Smooth muscle cell of the brain vasculature (primary cell): ENCODE data around the gene PCDHGA1.
"Not testable (repeated sequence)": the region's sequence is repeated elsewhere in the genome, so short reads cannot be mapped to it uniquely, and the experiment has no call there.

Experiments
- DNase-seq: peaks from one replicate; pipeline ENCODE4 v3.0.0-alpha.2; 2012; ENCODE audit warnings: low read depth, low spot score

The PCDHGA1 gene

DNA sequence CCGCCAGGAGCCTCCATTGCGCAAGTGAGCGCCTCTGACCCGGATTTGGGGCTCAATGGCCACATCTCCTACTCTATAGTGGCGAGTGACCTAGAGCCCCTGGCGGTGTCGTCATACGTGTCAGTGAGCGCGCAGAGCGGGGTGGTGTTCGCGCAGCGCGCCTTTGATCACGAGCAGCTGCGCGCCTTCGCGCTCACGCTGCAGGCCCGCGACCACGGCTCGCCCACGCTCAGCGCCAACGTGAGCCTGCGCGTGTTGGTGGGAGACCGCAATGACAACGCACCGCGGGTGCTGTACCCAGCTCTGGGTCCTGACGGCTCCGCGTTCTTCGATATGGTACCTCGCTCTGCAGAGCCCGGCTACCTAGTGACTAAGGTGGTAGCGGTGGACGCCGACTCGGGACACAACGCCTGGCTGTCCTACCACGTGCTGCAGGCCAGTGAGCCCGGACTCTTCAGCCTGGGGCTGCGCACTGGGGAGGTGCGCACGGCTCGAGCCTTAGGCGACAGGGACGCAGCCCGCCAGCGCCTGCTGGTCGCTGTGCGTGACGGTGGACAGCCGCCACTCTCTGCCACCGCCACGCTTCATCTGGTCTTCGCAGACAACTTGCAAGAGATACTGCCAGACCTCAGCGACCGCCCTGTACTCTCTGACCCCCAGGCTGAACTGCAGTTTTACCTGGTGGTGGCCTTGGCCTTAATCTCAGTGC is 79.4 kb downstream of the PCDHGA1 start:
- no peak for DNase-seq

DNA sequence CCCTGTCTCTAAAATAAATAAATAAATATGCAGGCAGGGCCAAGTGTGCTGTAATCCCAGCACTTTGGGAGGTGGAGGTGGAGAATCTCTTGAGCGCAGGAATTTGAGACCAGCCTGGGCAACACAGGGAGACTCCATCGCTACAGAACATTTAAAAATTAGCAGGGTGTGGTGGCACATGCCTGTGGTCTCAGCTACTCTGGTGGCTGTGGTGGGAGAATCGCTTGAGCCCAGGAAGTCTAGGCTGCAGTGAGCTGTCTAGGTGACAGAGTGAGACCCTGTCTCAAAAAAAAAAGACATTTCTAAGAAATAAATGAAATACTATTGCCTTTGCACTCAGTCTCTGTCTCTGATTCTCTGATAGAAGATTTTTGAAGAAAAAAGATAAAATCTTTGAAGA is 81.3 kb downstream of the PCDHGA1 start:
- DNase-seq: no peak

GRCh38 chr5:141412854-141413539 is 82.7 kb downstream of the PCDHGA1 start, which contains the start of gene PCDHGA10:
Gene PCDHGA10, plus strand, starts transcription at chr5:141412987. Its CDS starts 189 bp downstream, at chr5:141413176.
- DNase-seq: no peak

DNA sequence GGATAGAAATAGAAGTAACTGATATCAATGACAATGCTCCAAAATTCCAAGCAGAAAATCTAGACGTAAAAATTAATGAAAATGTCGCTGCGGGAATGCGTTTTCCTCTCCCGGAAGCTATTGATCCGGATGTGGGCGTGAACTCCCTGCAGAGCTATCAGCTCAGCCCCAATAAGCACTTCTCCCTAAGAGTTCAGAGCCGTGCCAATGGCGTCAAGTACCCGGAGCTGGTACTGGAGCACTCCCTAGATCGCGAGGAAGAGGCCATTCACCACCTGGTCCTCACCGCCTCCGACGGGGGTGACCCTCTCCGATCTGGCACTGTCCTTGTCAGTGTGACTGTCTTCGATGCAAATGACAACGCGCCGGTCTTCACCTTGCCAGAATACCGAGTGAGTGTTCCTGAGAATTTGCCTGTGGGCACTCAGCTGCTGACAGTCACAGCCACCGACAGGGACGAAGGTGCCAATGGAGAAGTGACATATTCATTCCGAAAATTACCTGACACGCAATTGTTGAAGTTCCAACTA is 83.3 kb downstream of the PCDHGA1 start:
- no peak for DNase-seq

DNA sequence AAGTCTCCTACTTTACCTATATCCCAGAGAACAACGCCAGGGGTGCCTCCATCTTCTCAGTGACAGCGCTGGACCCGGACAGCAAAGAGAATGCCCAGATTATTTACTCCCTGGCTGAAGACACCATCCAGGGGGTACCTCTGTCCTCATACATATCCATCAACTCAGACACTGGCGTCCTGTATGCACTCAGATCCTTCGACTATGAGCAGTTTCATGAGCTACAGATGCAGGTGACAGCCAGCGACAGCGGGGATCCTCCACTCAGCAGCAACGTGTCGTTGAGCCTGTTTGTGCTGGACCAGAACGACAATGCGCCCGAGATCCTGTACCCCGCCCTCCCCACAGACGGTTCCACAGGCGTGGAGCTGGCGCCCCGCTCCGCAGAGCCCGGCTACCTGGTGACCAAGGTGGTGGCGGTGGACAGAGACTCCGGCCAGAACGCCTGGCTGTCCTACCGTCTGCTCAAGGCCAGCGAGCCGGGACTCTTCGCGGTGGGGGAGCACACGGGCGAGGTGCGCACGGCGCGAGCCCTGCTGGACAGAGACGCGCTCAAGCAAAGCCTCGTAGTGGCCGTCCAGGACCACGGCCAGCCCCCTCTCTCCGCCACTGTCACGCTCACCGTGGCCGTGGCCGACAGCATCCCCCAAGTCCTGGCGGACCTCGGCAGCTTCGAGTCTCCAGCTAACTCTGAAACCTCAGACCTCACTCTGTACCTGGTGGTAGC is 84.4 kb downstream of the PCDHGA1 start:
- not testable (repeated sequence) for DNase-seq

DNA sequence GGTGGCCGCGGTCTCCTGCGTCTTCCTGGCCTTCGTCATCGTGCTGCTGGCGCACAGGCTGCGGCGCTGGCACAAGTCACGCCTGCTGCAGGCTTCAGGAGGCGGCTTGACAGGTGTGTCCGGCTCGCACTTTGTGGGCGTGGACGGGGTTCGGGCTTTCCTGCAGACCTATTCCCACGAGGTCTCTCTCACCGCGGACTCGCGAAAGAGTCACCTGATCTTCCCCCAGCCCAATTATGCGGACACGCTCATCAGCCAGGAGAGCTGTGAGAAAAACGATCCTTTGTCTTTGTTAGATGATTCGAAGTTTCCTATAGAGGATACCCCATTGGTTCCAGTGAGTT is 84.9 kb downstream of the PCDHGA1 start:
- not testable (repeated sequence) for DNase-seq

- DNase-seq: not testable (repeated sequence)
These were observed 87.3 kb downstream of the PCDHGA1 start, which contains the start of gene PCDHGB7 for GRCh38 chr5:141417494-141418172. Gene PCDHGB7, plus strand, starts transcription at chr5:141417677. Its CDS starts 183 bp downstream, at chr5:141417860.

- DNase-seq: no peak
These were observed 89.0 kb downstream of the PCDHGA1 start for GRCh38 chr5:141419074-141419880.

GRCh38 chr5:141420855-141421488 is 90.7 kb downstream of the PCDHGA1 start, which contains the start of gene PCDHGA11:
Gene PCDHGA11, plus strand, starts transcription at chr5:141421051. Its CDS starts 177 bp downstream, at chr5:141421228.
- no peak for DNase-seq

DNA sequence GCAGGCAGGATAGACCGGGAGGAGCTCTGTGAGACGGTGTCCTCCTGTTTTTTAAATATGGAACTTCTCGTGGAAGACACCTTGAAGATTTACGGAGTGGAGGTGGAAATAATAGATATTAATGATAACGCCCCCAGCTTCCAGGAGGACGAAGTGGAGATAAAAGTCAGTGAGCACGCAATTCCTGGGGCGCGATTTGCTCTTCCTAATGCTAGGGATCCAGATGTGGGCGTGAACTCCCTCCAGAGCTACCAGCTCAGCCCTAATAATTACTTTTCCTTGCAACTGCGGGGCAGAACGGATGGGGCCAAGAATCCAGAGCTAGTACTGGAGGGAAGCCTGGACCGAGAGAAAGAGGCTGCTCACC is 91.2 kb downstream of the PCDHGA1 start:
- DNase-seq: no peak

- DNase-seq: no peak
These were observed 92.5 kb downstream of the PCDHGA1 start for GRCh38 chr5:141422742-141423291.

GRCh38 chr5:141427783-141428426 is 97.6 kb downstream of the PCDHGA1 start:
- no peak for DNase-seq

DNA sequence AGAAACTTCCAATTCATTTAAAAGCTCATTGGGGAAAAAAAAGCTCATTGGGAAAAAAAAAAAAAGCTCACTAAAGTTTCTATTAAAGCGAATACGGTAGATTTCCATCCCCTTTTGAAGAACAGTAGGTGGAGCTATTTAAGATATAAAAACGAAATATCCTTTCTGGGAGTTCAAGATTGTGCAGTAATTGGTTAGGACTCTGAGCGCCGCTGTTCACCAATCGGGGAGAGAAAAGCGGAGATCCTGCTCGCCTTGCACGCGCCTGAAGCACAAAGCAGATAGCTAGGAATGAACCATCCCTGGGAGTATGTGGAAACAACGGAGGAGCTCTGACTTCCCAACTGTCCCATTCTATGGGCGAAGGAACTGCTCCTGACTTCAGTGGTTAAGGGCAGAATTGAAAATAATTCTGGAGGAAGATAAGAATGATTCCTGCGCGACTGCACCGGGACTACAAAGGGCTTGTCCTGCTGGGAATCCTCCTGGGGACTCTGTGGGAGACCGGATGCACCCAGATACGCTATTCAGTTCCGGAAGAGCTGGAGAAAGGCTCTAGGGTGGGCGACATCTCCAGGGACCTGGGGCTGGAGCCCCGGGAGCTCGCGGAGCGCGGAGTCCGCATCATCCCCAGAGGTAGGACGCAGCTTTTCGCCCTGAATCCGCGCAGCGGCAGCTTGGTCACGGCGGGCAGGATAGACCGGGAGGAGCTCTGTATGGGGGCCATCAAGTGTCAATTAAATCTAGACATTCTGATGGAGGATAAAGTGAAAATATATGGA is 100.2 kb downstream of the PCDHGA1 start, which contains the start of gene PCDHGA12:
Gene PCDHGA12, plus strand, starts transcription at position 176 of the 782 bp plus-strand sequence. Its CDS starts 253 bp downstream, at position 429.
- no peak for DNase-seq

DNA sequence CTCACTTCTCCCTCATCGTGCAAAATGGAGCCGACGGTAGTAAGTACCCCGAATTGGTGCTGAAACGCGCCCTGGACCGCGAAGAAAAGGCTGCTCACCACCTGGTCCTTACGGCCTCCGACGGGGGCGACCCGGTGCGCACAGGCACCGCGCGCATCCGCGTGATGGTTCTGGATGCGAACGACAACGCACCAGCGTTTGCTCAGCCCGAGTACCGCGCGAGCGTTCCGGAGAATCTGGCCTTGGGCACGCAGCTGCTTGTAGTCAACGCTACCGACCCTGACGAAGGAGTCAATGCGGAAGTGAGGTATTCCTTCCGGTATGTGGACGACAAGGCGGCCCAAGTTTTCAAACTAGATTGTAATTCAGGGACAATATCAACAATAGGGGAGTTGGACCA is 101.0 kb downstream of the PCDHGA1 start:
- no peak for DNase-seq

GRCh38 chr5:141432308-141432707 is 102.0 kb downstream of the PCDHGA1 start:
- DNase-seq: not testable (repeated sequence)

DNA sequence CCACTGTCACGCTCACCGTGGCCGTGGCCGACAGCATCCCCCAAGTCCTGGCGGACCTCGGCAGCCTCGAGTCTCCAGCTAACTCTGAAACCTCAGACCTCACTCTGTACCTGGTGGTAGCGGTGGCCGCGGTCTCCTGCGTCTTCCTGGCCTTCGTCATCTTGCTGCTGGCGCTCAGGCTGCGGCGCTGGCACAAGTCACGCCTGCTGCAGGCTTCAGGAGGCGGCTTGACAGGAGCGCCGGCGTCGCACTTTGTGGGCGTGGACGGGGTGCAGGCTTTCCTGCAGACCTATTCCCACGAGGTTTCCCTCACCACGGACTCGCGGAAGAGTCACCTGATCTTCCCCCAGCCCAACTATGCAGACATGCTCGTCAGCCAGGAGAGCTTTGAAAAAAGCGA is 102.4 kb downstream of the PCDHGA1 start:
- DNase-seq: not testable (repeated sequence)

GRCh38 chr5:141434006-141434405 is 103.7 kb downstream of the PCDHGA1 start:
- no peak for DNase-seq

DNA sequence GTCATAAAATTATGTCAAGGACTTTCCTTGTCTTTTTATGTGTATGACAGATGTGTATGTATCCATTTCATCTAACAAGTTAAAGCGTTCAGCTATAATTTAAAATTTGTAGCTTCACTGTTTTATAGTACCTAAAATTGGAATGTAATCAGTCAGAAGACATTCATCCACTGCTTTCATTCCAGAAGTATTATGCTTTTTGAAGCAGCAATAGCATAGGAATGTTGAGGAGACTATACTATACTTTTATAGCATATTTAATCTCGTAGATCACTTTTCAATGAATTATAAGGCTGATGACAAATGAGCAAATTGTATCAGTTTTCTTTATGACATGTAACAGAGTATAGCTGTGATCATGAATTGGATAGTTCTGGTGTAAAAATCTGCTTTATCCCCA is 106.9 kb downstream of the PCDHGA1 start:
- DNase-seq: no peak
